Progenitor cell of endocrine pancreas (in vitro differentiated cells): ENCODE data around the gene MSH3. TPM values are rescaled to one million over a fixed set of nuclear protein-coding genes. Genes with fewer than 3 reads are reported as not detected.

Experiments used
- DNase-seq: peaks from one replicate; pipeline ENCODE4 v3.0.0; 2021; ENCODE audit warnings: low spot score; ENCODE audit not compliant: unreplicated experiment
- H3K27ac Mint-ChIP-seq: 2 replicates; pipeline ENCODE4 v1.8.0; 2021; ENCODE audit warnings: mild to moderate bottlenecking, moderate library complexity, mixed read lengths
- H3K27me3 Mint-ChIP-seq: 2 replicates; pipeline ENCODE4 v1.8.0; 2021; ENCODE audit warnings: mixed read lengths
- H3K36me3 Mint-ChIP-seq: 2 replicates; pipeline ENCODE4 v1.8.0; 2022; ENCODE audit warnings: mixed read lengths; ENCODE audit not compliant: insufficient read depth
- H3K4me1 Mint-ChIP-seq: 2 replicates; pipeline ENCODE4 v1.8.0; 2021; ENCODE audit warnings: low read depth, mixed read lengths
- H3K4me3 Mint-ChIP-seq: 2 replicates; pipeline ENCODE4 v1.8.0; 2021; ENCODE audit warnings: low read depth, mild to moderate bottlenecking, moderate library complexity, mixed read lengths
- H3K9me3 Mint-ChIP-seq: 2 replicates; pipeline ENCODE4 v1.8.0; 2021; ENCODE audit warnings: low read depth, mixed read lengths
- CTCF ChIP-seq: fragments of 200-600 bp; sonication (generic); IDR thresholded peaks from one replicate; pipeline ENCODE4 v1.5.0; 2021; ENCODE audit warnings: antibody characterized with exemption, mild to moderate bottlenecking; ENCODE audit not compliant: unreplicated experiment
- total RNA-seq: library from RNA; stranded (reverse); gene quantifications from 2 replicates; pipeline ENCODE4 v1.2.1, GENCODE V29; 2021

MSH3 gene
- total RNA-seq, 1 donor from 2014 or later, result 16.9 TPM

DNA sequence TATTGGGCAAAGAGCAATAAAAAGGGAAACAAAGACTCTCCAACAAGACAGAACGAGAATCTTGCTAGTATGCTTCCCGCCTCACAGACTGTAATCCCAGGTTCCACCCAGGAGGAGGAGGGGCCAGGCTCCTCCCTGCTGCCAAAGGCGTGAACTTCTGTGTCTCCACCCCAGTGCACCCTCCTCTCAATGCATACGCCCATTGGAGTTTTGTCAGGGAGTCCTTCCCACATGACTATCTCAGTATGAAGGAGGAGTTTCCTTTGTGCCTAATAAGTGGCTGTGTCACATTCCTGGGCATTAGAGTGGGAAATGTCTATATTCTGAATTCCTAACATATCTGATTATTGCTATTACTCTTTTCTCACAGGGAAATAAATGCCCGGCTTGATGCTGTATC lies 106.7 kb downstream of the MSH3 start:
- no peaks in the 10 kb centered on the region for H3K9me3 Mint-ChIP-seq
- H3K27me3 Mint-ChIP-seq, result no peaks in the 10 kb centered on the region
- no peak for TF ChIP-seq CTCF
- peaks cover 4% of the 10 kb centered on the region for H3K36me3 Mint-ChIP-seq
- no peak overlapping the region for H3K4me3 Mint-ChIP-seq
- no peak overlapping the region for H3K27ac Mint-ChIP-seq
- no peaks in the 10 kb centered on the region for H3K4me1 Mint-ChIP-seq
- no peak for DNase-seq

- H3K36me3 Mint-ChIP-seq, result peaks cover 4% of the 10 kb centered on the region
- H3K4me1 Mint-ChIP-seq, result no peaks in the 10 kb centered on the region
- H3K9me3 Mint-ChIP-seq, result no peaks in the 10 kb centered on the region
- H3K27ac Mint-ChIP-seq, result no peak overlapping the region
- no peak for DNase-seq
- no peak overlapping the region for H3K4me3 Mint-ChIP-seq
- H3K27me3 Mint-ChIP-seq, result no peaks in the 10 kb centered on the region
- no peak for TF ChIP-seq CTCF
These were observed 107.5 kb downstream of the MSH3 start for GRCh38 chr5:80761966-80762365.

DNA sequence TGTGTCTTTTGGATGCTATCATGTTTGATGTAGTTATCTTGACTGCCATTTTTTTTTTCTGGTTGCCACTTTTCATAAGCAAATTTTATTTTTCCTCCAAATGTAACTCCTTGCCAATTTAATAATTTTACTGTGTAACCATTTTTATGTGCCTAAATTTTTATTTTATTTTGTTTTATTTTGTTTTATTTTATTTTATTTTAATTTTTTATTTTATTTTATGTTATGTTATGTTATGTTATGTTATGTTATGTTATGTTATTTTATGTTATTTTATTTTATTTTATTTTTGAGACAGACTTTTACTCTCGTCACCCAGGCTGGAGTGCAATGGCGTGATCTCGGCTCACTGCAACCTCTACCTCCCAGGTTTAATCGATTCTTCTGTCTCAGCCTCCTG lies 108.1 kb downstream of the MSH3 start:
- no peak for DNase-seq
- Mint-ChIP-seq H3K27me3 (no peaks in the 10 kb centered on the region), H3K4me1 (no peaks in the 10 kb centered on the region), H3K27ac (no peak overlapping the region), H3K4me3 (no peak overlapping the region), H3K9me3 (no peaks in the 10 kb centered on the region), H3K36me3 (peaks cover 4% of the 10 kb centered on the region)
- TF ChIP-seq CTCF, result no peak

- Mint-ChIP-seq H3K36me3 (peaks cover 4% of the 10 kb centered on the region), H3K4me3 (no peak overlapping the region), H3K9me3 (no peaks in the 10 kb centered on the region), H3K4me1 (no peaks in the 10 kb centered on the region), H3K27me3 (no peaks in the 10 kb centered on the region), H3K27ac (no peak overlapping the region)
- TF ChIP-seq CTCF, result no peak
- DNase-seq, result no peak
These were observed 108.8 kb downstream of the MSH3 start for GRCh38 chr5:80763211-80763610.

DNA sequence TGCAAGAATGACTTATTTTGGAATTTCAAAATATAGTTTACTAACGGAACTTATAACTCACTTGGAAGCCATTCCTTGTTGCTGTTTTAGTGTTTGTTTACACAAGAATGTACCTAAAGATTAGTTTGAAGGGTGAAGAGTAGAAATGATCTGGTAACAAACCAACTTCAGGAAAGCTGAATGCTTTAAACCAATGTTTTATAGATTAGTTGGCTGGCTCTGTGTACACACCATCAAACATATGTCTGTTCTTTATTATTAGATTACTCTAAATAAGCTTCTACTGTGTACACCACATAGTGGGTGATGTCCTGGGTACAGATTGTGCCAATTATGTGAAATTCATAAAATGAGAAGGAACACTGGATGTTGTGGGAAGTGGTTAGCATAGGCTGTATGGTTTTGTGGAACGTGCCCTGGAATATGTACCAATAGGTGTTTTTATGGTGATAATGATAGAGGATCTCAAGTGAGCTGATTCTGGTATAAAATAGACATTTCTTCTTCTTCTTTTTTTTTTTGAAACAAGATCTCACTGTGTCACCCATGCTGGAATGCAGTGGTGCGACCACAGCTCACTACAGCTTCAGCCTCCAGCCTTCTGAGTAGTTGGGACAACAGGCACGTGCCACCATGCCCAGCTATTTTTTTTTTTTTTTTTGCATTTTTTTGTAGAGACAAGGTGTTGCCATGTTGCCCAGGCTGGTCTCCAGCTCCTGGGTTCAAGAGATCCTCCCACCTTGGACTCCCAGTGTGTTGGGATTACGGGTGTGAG lies 109.6 kb downstream of the MSH3 start:
- TF ChIP-seq CTCF, result no peak
- no peak for DNase-seq
- Mint-ChIP-seq H3K27ac (no peak overlapping the region), H3K4me1 (no peaks in the 10 kb centered on the region), H3K27me3 (no peaks in the 10 kb centered on the region), H3K4me3 (no peak overlapping the region), H3K9me3 (no peaks in the 10 kb centered on the region), H3K36me3 (peaks cover 4% of the 10 kb centered on the region)
